ENCODE measurements around the gene DCC.

The DCC gene

DNA sequence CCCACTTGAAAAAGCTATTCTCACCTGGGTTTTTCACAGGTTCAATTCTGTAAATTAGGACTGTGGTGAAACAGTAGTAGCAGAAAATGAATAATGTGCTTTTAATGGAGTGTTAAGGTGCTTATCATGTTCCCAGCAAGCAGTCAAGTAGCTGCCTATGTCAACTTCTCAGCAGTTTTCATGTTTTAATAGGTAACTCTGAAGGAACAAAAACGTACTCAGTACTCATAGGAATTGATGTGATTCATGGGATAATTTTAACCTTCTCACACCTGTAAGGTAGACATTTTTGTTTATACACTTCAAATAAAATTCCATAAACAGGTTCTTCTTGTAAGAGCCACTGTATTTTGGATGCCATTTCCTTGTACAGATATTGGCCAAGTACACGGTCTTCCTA lies 1082.9 kb downstream of the DCC start:
- no peak for TF ChIP-seq CTCF (IDR thresholded peaks at IDR 0.05; ENCODE audit: control insufficient read depth, insufficient read depth, low read depth, low read length, missing control alignments)
- DNase-seq (ENCODE audit: low read depth), result no peak
- no peak overlapping the region for H3K4me3 ChIP-seq (ENCODE audit: control insufficient read depth, low read depth, low read length)

- no peak for DNase-seq (ENCODE audit: low read depth)
- TF ChIP-seq CTCF (IDR thresholded peaks at IDR 0.05; ENCODE audit: control insufficient read depth, insufficient read depth, low read depth, low read length, missing control alignments), result no peak
These were observed 1086.7 kb downstream of the DCC start for GRCh38 chr18:53426666-53427184.

GRCh38 chr18:53441761-53442414 lies 1101.9 kb downstream of the DCC start:
- no peak for TF ChIP-seq CTCF (IDR thresholded peaks at IDR 0.05; ENCODE audit: control insufficient read depth, insufficient read depth, low read depth, low read length, missing control alignments)
- H3K4me3 ChIP-seq (ENCODE audit: control insufficient read depth, low read depth, low read length), result no peak overlapping the region
- no peak for DNase-seq (ENCODE audit: low read depth)

More at GRCh38 chr18:53426666-53427184, 1086.7 kb downstream of the DCC start:
- H3K4me3 ChIP-seq (ENCODE audit: control insufficient read depth, low read depth, low read length), result no peak overlapping the region

GRCh38 chr18:53442415-53442783 lies 1102.4 kb downstream of the DCC start:
- TF ChIP-seq CTCF (IDR thresholded peaks at IDR 0.05; ENCODE audit: control insufficient read depth, insufficient read depth, low read depth, low read length, missing control alignments), result no peak
- H3K4me3 ChIP-seq (ENCODE audit: control insufficient read depth, low read depth, low read length), result no peak overlapping the region
- DNase-seq (ENCODE audit: low read depth), result no peak

DNA sequence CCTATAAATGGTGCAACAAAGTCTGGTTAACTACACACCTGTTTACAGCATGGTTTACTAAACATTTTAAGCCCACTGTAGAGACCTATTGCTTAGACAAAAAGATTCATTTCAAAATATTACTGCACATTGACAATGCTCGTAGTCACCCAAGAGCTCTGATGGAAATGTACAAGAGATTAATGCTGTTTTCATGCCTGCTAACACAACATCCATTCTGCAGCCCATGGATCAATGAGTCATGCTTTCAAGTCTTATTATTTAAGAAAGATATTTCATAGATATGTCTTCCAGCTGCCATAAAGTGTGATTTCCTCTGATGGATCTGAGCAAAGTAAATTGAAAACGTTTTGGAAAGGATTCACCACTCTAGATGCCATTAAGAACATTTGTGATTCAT lies 1103.3 kb downstream of the DCC start:
- TF ChIP-seq CTCF (IDR thresholded peaks at IDR 0.05; ENCODE audit: control insufficient read depth, insufficient read depth, low read depth, low read length, missing control alignments), result no peak
- no peak for DNase-seq (ENCODE audit: low read depth)
- H3K4me3 ChIP-seq (ENCODE audit: control insufficient read depth, low read depth, low read length), result no peak overlapping the region

DNA sequence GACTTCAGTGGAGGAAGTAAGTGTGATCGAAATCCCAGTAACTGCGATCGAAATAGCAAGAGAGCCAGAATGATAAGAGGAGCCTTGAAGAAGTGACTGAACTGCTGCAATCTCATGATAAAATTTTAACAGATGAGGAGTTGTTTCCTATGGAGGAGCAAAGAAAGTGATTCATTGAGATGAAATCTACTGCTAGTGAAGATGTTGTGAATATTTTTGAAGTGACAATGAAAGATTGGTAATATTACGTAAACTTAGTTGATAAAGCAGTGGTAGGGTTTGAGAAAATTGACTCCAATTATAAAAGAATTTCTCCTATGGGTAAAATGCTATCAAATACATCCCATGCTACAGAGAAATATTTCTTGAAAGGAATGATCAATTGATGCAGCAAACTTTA lies 1103.8 kb downstream of the DCC start:
- H3K4me3 ChIP-seq (ENCODE audit: control insufficient read depth, low read depth, low read length), result no peak overlapping the region
- TF ChIP-seq CTCF (IDR thresholded peaks at IDR 0.05; ENCODE audit: control insufficient read depth, insufficient read depth, low read depth, low read length, missing control alignments), result no peak
- no peak for DNase-seq (ENCODE audit: low read depth)
